Kasumi-1 (cell line): ENCODE results near the gene CRACR2B.

Source experiments
- DNase-seq, 2 experiments: peaks; one replicate each; lab custom pipeline; 2025; lab: John Stamatoyannopoulos, UW

The CRACR2B gene

DNA sequence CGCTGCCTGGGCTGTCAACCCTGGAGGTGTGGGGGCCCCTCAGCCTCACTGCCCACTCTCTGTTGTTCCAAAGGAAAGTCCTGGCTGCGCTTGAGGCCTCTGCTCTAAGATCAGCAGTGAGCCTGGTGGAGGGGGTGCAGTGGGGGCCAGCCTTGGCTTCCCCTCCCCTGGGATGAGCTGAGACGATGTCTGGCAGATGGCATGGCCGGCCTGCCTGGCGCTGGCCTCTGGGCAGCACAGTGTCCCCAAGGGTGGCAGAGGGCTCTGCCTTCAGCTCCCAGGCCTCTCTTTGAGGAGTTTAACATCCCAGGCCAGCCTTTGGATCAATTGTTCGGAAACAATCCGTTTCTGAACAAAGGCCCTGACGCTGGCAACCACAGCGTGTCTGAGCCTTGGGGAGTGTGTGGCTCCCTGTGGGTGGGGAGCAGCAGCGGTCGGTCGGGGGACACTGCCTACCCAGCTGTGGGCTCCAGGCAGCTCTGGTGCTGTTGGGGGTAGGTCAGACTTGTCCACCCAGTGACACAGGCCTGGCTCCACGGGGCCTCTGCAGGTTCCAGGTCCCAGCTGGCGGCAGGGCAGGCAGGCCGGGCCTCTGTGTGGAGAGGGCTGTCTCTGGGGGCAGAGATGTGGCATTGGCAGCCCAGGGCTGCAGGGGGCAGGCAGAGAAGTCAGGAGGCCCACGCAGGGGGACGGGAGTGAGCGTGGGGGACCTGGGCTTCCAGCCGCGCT is 27.0 kb downstream of the CRACR2B start:
- no peak for DNase-seq

DNA sequence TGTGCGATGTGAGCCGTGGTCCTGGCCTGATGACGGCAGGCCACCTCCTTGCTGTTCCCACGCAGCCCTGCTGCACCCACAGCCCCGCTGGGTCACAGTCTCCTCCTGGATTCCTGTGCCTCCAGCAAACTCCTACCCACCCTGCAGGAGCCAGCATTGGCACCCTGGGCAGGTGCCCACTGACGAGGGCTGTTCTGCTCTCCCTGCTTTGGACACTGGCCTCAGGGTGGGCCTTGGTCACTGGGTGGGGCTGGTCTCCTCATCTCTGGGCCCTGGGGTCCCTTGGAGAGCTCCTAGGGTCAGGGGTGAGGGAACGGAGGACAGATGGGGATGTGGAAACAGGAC is 27.6 kb downstream of the CRACR2B start:
- DNase-seq: no peak

DNA sequence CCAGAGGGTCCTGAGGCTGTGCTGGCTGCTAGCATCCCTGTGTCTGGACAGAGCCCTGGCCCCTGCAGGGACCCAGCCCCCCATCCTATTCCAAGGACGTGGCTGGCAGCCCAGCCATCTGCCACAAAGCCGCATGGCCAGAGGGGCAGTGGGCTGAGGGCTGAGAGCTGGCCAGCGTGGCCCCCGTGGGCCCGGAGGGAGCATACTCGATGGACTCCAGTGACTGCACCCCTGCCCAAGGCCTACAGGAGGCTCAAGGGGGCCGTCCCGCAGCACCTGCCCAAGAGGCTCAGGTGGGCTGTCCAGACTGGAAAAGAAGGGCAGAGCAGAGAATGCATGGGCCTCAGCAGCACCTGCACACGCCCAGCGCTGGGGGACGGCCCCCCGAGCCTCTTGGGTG is 28.1 kb downstream of the CRACR2B start:
- no peak for DNase-seq

GRCh38 chr11:856397-856796 is 28.7 kb downstream of the CRACR2B start:
- no peak for DNase-seq

- DNase-seq: no peak
These were observed 30.5 kb downstream of the CRACR2B start for GRCh38 chr11:858053-858761.

- DNase-seq: no peak
These were observed 31.1 kb downstream of the CRACR2B start for GRCh38 chr11:858762-859339.

GRCh38 chr11:859394-860131 is 31.8 kb downstream of the CRACR2B start:
- DNase-seq: peak; percentile 70 to 71

GRCh38 chr11:860234-861104 is 32.8 kb downstream of the CRACR2B start:
- no peak for DNase-seq

DNA sequence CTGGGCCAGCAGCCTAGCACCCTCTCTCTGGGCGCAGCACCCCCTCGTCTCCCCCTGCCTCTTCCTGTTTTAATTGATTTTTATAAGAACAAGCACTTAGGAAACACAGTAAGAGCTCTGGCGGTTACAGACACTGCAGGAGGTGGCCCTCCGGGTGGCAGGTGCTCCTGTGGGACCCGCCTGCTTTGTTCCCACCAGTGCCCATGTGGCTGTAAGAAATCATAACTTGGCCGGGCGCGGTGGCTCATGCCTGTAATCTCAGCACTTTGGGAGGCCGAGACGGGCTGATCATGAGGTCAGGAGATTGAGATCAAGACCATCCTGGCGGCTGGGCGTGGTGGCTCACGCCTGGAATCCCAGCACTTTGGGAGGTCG is 33.4 kb downstream of the CRACR2B start:
- no peak for DNase-seq

DNA sequence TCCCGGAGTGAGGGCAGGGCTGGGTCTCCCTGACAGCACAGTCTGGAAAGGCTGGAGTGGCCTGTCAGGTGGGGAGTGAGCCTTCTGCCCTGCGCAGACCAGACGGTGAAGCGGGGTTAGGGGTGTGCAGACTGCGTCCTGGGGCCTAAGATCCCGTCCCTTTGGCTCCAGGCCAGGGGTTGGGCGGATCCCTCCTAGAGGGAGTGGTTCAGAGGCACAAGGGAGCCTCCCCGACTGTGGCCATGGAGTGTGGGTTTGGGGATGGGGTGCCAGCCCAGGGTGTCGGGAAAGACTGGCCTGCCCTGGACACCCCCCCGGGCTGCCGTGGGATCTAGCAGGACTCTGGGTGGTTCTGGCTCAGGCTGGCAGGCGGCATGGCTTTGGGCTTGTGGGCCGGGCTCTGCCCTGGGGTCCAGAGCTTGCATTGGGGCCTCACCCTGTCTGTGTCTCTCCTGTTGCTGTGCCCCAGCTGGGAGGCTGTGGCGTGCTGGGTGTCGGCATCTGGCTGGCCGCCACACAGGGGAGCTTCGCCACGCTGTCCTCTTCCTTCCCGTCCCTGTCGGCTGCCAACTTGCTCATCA is 34.5 kb downstream of the CRACR2B start:
- DNase-seq: no peak

GRCh38 chr11:862696-863022 is 34.9 kb downstream of the CRACR2B start:
- no peak for DNase-seq

- no peak for DNase-seq
These were observed 35.5 kb downstream of the CRACR2B start for GRCh38 chr11:863023-863909.

- no peak for DNase-seq
These were observed 36.5 kb downstream of the CRACR2B start for GRCh38 chr11:863910-864827.

DNA sequence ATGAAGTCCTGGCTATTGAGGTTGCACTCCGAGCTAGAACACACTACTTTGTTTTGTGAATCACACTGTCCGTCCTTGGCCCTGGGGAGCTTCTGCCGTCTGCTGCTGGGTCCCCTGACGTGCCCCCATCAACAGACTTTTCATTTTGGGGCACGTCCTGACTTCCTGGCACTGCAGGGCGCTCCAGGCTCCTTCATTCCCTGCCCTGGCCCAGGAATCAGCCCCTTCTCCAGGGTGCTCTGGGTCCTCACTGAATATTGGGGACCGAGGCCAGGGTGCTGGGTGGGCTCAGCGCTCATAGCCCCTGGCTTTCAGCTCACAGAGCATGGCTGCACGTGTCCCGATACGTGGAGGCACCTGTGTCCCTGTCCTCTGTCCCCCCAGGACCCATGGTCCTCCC is 37.2 kb downstream of the CRACR2B start:
- DNase-seq: no peak

- DNase-seq: no peak
These were observed 38.0 kb downstream of the CRACR2B start for GRCh38 chr11:865462-866430.

DNA sequence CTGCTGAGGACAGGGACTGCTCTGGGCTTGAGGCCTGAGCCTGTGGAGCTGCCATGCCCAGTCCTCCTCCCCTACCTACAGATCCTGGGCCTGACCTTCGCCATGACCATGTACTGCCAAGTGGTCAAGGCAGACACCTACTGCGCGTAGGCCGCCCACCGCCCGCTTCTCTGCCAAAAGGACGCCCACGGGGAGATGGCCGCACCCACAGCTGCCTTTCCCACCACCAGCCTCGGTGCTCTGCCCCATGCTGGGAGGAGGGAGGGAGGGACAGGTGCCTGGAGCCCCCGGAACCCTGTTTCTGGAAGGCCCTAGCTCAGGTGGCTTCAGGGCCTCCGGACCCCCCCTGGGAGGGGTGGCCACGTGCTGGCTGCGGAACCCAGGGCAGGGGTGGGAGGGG is 38.8 kb downstream of the CRACR2B start:
- DNase-seq: no peak

GRCh38 chr11:867856-868358 is 40.2 kb downstream of the CRACR2B start:
- DNase-seq: no peak

GRCh38 chr11:868394-868793 is 40.7 kb downstream of the CRACR2B start:
- no peak for DNase-seq
